AG09319 (cell line): Measurements from ENCODE around the gene C4BPA.

ENCODE experiments used
- DNase-seq: peaks from one replicate; pipeline ENCODE4 v3.0.0-alpha.2; 2010; ENCODE audit warnings: low read depth; ENCODE audit errors: extremely low read depth
- TF ChIP-seq, protein P1 (sequence below): IDR thresholded peaks from 2 replicates; pipeline ENCODE4 v1.5.1; 2011; ENCODE audit warnings: low read depth, mild to moderate bottlenecking, inconsistent platforms, low read length, moderate library complexity

The C4BPA gene

DNA sequence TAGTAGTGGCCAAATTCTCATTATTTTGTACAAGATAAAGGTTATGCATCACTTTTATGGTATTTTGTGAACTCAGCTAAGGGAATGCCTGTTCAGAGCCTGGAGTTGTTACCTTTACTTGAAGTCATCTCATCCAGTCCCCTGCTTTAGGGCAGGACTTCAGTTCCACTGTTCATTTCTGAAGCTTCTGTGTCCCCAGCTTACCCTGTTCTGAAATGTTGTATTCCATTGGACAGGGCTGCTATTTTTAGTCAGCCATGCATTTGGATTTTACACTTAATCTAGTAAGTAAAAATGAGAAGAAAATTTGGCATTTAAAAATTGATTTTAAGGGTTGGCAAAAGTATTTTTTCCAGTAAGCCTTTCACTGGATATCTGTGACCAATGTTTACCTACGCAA, 27.0 kb upstream of the C4BPA start:
- TF ChIP-seq, protein P1, sequence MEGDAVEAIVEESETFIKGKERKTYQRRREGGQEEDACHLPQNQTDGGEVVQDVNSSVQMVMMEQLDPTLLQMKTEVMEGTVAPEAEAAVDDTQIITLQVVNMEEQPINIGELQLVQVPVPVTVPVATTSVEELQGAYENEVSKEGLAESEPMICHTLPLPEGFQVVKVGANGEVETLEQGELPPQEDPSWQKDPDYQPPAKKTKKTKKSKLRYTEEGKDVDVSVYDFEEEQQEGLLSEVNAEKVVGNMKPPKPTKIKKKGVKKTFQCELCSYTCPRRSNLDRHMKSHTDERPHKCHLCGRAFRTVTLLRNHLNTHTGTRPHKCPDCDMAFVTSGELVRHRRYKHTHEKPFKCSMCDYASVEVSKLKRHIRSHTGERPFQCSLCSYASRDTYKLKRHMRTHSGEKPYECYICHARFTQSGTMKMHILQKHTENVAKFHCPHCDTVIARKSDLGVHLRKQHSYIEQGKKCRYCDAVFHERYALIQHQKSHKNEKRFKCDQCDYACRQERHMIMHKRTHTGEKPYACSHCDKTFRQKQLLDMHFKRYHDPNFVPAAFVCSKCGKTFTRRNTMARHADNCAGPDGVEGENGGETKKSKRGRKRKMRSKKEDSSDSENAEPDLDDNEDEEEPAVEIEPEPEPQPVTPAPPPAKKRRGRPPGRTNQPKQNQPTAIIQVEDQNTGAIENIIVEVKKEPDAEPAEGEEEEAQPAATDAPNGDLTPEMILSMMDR = no peak

DNA sequence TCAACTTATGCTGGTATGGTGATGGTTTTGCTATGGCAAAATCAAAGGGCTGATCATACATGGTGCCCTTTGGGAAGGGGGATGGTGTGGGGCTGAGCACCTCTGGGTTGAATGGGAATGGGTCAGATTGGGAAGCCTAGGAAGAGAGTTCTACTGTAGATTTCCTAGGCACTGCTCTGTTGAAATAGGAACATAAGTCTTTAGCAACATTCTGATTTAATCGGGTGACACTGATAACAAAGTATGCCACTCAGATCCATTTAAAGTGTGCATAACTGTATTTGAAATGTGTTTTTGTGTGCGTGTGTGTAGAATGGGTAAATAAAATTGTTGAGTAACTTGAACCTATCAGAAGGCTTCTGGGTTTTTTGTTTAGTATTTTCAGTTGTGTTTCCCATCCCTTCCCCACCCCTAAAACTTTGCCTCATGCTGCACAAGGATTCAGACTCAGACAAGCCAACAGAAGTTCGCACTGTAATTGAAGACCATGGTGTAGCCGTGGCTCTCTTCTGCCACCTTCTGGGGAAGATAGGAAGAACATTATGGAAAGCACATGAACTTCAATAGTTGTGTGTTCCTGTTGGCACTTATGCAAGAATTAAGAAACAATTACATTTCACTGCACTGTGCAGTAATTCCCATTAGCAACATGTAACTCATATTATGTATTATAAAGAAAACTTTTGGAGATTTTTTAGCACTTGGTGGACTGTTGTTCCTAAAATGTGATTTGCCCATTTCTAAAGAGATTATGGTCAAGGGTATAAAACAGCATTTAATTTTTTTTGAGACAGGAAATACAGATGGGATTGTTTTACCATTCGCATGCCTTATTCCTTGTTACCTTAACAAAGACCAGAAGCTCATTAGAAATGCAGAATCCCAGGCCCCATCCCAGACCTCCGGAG, 26.3 kb upstream of the C4BPA start:
- peak; percentile 56 for DNase-seq
- TF ChIP-seq, protein P1 = peak; percentile 93

More for the DNA sequence above, 27.0 kb upstream of the C4BPA start:
- no peak for DNase-seq

DNA sequence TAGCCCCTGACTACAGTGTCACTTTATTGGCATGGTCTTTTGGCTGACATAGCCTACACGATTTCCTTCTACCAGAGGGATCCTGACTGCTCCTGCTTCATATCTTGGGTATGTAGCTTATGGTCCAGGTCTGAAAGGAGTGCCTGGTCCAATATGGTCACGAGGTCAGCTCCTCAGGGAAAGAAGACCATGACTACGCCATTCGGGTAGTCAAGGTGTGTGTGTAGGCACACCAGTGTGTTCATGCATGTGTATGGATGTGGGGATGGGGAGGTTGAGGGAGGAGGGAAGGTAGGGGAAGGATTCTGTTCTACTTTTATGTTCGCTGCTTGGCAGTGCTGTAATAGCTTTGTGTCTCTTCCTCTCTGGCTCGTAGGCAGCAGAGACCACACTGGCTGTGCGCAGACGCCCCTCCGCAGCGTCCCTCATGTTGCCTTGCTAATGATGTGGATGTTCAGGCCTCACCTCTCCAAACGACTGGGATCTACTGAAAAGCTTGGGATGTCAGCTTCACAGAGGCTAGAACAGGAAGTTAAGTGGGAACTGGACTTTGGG, 25.4 kb upstream of the C4BPA start:
- no peak for DNase-seq
- TF ChIP-seq, protein P1 = no peak

DNA sequence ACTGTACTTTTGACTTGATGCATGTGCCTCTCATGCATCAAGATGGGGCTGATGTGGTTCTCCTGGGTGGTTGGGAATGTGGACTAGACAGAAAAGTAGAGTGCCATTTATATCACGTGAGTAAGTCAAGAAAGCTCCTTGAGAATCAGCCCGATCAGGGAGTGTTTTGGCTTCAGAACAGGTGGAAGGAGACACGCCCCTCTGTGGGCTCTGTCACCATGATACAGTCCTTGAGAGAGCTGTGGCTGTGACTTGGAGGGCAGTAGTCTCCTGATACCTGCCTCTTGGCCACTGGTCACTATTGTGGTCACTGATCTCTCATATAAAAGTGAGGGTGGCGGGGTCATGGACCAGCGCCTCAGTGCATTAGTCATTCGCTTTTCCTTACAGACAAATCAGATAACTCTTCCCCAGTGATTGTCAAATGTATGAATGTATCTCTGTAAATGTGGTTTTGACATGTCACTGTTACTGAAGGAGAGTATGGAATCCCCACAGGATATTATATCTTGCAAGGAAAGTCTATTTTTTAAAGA, 24.3 kb upstream of the C4BPA start:
- no peak for DNase-seq
- TF ChIP-seq, protein P1 = no peak

DNA sequence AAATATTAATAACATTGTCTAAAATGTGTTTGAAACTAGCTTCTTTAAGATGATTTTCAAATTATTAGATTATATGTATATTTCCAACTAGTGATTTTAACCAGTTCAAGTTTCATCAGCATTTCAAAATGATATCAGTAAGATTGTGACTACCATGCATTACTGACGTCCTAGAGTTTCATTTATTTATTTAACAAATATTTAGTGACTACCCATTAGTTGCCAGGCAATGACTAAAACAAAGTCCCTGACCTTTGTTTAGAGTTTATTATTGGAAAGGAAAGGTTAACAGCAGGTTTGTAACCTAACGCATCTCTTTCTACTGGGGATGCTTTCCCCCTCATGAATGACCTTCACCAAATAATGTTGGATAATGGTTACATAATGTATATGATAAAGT, 22.9 kb upstream of the C4BPA start:
- no peak for DNase-seq
- TF ChIP-seq, protein P1 = no peak

DNA sequence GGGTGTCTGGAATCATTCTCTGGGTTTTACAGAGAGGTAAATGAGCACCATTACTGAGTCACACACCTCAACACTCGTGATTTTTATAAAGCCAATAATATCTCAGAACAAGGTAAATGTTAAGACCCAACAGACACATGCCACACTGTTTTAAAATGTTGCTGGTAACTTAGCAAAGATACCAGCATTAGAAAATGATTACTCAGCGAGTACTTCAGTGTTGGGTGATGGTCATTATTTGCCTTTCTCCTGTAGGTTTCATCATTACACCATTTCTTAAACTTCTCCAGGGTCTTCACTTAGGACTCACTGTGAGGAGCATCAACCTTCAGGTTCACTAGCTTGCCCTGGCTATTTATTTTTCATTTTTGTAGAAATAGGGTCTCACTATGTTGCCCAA, 22.2 kb upstream of the C4BPA start:
- TF ChIP-seq, protein P1 = no peak
- no peak for DNase-seq

DNA sequence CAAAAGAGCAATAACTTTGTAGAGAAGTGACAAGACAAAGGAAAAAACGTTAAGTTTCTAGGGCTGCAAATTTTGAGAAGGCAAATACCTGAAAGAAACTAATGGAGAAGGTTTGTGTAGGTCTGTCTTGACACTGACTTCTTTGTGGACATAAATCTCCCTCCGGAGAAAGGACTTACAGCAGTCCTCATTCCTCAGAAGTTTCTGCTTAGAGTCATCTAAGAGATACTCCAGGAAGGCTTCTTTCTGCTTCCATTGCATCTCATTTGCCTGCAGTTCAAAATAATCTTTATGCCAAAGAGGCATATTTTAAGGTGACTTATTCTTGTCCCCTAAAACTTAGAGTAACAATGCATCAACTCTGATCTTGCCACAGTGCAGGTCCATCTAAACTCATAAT, 19.8 kb upstream of the C4BPA start:
- TF ChIP-seq, protein P1 = no peak
- no peak for DNase-seq
